Left colon (tissue), 2 donors: ENCODE measurements around the gene SPATA32. TPM values are rescaled to one million over a fixed set of nuclear protein-coding genes. Genes with fewer than 3 reads are reported as not detected.

Source experiments
- ATAC-seq: fragments of 200-7000 bp; cut with Tn5 transposase; one replicate; pipeline ENCODE4 v1.9.1; 2020; ENCODE audit warnings: mild to moderate bottlenecking, moderate library complexity
- DNase-seq, 2 donors: peaks; one replicate each; pipeline ENCODE4 v3.0.0-alpha.2; 2020
- intact Hi-C, 2 donors: fragments of 100-400 bp; cut with DNase I in 1 of 2; cut with micrococcal nuclease in 1 of 2; formaldehyde crosslinking; loops; one replicate each; pipeline versions ENCODE4 v1.11.2 to v1.14.0; 2022; cut with DNase I, micrococcal nuclease
- total RNA-seq, 2 donors: library from RNA; stranded (reverse); fragmentation: NEBNext Ultra II Directional; extraction: Animal tissue kit (Norgen Biotek cat#: 25700); gene quantifications; one replicate each; pipeline ENCODE4 v1.2.1, GENCODE V29; 2021
- donor health status: DM: no; HTN: no; CAD: no.
- donor health status: DM: yes; HTN: yes; CAD: no.

Gene SPATA32
- total RNA-seq, 2 donors from 2014 or later, result not detected

GRCh38 chr17:45296003-45296832 lies 34.3 kb upstream of the SPATA32 start:
- intact Hi-C loops, result no loop called here
- ATAC-seq (peak; percentile 12), DNase-seq (no peak)

DNA sequence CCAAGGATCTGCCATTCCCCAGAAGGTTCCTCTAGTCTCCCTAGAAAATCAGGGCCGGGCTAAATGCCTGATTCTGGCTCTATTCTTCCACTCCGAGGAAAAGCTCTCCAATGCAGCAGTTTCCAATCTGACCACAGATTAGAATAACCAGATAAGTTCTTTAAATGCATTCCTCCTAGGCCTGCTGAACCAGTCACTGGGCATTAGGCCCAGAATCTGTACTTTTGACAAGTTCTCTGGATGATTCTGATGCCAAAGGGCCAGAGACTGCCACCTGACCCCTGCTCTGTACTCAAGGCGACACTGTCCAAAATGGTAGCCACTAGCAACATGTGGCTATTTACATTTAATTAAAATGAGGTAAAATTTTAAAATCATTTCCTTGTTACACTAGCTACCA lies 32.6 kb upstream of the SPATA32 start:
- intact Hi-C loops, result no loop called here
- no peak for DNase-seq
- no peak for ATAC-seq

- DNase-seq, result peak; percentile 63 to 89
- peak; percentile 53 for ATAC-seq
- intact Hi-C loops, result no loop called here
Observed at GRCh38 chr17:45293413-45294211, 31.7 kb upstream of the SPATA32 start.

DNA sequence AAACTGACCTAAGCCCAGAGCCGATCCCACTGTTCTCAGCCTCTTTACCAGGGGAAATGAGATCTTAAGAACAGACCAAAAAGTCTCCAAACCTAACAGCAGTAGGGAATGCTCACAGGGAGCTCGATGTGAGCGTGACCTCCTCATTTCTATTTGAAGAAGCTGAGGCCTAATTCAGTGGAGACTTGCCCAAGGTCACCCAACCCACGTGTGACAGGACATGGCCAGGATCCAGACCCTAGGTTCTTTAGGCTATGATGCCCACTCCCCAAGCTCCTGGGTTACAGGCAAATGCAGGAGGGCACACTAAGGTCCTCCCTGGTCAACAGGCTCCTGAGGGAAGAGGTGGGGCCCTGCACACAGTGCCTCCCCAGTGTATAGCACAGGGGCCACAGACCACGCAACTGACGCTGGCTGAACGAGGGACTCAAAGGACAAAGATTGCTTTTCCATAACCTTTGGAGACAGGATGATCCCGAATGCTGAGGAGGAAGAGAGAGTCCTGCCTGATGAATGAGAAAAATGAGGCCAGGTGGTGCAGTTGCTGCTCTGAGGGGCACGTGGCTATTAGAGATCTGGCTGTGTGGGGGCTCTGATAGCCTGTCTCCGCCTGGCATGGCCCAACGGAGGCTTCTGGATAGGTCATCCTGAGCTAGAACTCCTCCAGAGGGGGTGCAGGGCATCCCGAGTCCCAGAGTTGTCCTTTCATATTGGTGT lies 31.0 kb upstream of the SPATA32 start:
- DNase-seq, result no peak

DNA sequence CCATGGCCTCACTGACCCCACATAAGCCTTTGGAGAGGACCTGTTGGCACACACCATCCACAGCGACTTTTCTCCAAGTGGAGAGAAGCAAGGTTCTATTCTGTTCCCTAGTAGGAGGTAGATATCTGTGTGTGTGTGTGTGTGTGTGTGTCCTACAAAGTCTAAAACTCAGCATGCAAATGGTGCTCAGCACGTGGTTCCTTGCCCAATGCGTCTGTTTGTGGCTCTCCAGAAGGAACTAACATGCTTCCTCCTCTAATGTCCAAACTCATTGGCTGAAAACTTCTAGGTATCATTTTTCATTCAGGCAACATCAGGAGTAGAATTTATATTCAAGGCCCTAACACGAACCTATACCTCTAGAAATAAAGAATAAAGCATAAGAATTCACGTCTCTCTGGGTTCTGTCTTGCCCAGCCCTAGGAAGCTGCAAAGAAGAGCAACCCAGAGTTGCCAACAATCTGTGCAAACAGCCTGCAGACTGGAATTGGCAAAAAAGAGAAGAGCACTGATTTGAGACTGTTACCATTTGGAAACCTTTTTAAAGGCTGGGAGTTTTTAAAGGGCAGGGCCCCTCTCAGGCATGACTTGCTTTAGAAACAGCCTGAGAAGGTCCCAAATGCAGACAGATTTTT lies 29.4 kb upstream of the SPATA32 start:
- intact Hi-C loops, result no loop called here
- DNase-seq, result no peak
- no peak for ATAC-seq

More for the DNA sequence above, 31.0 kb upstream of the SPATA32 start:
- ATAC-seq, result no peak
- intact Hi-C loops, result no loop called here

DNA sequence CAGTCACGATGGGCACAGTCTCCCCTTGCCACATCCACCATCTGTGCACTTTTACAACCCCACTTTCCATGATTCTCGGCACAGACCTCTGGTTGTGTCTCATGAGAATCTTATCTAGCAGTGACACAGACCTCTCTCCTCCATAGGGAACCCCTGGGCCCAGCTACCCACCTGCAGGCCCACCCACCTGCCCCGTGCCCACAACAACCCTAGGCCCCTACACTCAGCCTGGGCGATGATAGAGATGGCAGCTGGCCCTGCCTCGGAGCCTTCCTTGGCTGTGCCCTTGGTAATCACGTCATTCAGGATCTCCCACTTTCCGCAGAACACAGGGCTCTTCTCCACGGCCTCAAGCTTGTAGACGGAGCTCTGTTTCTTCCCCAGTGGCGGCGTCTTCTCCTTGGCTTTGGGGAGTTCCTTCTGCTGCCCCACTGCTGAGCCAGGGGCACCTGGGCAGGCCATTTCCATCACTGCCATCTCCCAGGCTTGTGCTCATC lies 28.4 kb upstream of the SPATA32 start:
- ATAC-seq (no peak), DNase-seq (no peak)
- intact Hi-C loops, result no loop called here

GRCh38 chr17:45289301-45290268 lies 27.7 kb upstream of the SPATA32 start:
- ATAC-seq (no peak), DNase-seq (no peak)
- intact Hi-C loops, result no loop called here

- ATAC-seq, result no peak
Observed at GRCh38 chr17:45288825-45289224, 26.9 kb upstream of the SPATA32 start.

DNA sequence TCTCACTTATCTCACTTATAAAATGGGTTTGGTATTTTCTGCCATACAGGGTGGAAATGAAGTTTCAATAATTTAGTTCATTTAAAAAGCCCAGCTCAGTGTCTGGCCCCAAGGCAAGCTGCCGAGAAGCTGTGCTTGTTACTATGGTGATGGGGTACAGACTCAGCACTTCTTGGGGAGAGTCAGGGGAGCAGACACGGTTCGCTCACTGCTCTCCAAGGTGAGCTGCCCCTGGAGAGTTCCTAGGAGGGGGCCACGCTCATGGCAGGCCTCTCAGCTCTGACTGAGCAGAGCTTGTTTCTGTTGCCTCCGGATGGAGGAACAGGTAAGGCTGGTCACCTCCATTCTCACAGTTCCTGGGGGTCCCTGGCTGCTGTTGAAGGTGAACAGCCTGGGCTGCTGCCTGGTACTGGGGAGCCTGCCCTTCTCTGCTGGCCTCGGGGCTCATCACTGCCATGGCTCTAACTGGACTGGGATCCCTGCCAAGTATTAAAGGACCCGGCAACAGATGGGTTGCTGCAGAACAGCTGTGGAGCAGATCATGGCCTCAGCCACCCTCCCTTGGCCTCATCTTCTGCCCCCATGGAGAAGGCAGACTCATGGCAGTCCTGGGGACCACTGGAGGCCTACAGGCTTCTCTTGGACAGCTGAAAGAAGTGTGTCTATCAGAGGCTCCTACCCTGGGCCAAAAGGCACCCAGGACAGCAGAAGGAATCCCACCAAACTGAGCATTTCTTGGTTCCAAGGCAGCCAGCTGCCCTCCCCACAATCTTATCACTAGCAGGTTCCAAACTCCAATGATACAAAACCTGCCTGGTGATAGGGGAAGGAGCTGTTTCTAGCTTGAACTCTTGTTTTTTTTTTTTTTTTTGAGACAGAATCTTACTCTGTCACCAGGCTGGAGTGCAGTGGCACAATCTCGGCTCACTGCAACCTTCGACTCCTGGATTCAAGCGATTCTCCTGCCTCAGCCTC lies 25.9 kb upstream of the SPATA32 start:
- intact Hi-C loops, result no loop called here
- ATAC-seq, result peak; percentile 45
- no peak for DNase-seq

More at GRCh38 chr17:45288825-45289224, 26.9 kb upstream of the SPATA32 start:
- peak in 1 of 2 donors; percentile 69 for DNase-seq
- intact Hi-C loops, result no loop called here

- intact Hi-C loops, result no loop called here
- ATAC-seq (no peak), DNase-seq (no peak)
Observed at GRCh38 chr17:45286286-45286685, 24.4 kb upstream of the SPATA32 start.

DNA sequence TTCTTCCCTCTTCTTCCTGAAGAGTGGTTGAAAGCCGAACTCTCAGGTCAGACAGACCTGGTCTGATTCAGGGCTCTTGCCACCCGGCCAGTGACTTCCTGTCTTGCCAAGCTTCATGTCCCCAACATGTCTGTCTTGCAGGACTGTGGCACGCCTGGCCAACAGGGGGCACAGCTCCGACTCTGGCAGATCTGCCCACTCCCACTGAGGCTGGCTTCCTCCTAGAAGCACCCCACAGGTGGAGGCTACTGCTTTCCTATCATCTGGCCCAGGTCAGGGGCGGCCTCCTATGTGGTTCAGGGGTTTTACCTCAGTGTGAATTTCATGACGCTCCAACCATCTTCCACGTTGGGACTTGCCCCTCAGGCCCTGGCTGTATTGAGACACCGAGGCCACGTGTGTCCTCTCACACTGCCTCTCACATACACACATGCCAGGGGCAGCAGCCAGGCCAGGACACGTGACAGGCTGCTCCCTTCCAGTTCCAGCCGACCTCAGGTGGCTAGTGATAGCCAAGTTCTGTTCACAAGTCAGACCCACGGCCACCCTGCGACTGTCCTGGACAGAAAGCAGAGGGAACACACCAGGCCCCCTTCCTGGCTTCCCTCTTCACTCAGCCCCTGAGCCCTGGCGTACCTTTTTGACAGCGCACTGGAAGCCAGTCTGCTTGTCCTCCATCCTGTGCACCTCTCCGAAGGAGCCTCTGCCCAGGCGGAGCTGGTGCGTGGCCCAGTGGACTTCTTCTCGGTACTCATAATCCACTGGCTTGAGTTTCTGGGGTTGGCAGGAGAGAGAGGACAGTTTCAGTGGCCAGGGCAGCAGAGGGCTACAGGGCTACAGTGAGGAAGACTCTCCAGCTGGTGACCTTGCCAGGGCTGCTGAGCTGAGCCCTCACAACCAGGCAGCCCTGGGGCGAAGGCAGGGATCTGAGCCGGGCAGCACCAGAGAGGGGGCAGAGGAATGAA lies 22.6 kb upstream of the SPATA32 start:
- peak; percentile 43 for ATAC-seq
- peak in 1 of 2 donors; percentile 49 for DNase-seq
- intact Hi-C loops, result no loop called here

DNA sequence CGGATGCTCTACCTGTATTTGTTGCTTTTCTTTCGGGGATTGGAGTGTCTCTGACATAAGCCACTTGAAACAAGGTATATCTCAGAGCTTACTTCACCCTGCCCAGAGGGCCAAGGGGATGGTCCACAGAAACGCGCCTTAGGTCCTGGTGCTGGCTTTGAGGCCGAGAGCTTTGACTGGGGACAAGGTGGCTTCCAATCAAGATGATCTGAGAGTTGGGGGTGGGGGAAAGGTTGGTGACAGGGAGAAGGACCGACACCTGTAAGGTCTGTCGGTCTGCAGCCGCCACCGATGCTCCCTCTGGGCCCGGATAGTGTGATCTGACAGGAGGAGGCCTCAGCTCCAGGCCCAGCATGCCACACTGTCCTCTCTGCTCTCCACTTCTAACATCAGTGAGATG lies 21.8 kb upstream of the SPATA32 start:
- ATAC-seq (no peak), DNase-seq (no peak)
- intact Hi-C loops, result no loop called here

GRCh38 chr17:45282683-45283644 lies 21.1 kb upstream of the SPATA32 start:
- intact Hi-C loops, result no loop called here
- ATAC-seq (peak; percentile 20), DNase-seq (peak in 1 of 2 donors; percentile 67)

GRCh38 chr17:45279898-45280297 lies 18.0 kb upstream of the SPATA32 start:
- no peak for ATAC-seq
- DNase-seq, result no peak
- intact Hi-C loops, result loop anchor here in 1 of 2 donors (5.0 kb wide), 1 partner anchor 107 kb away; no protein-coding TSS in a partner anchor
